Gastrocnemius medialis (tissue), 4 donors: Measurements from ENCODE around the gene LTBP4. TPM values are rescaled to one million over a fixed set of nuclear protein-coding genes. Genes with fewer than 3 reads are reported as not detected.

Source experiments
- ATAC-seq, 2 donors: fragments of 150-250 bp; one replicate each; pipeline ENCODE4 v1.9.1; 2016
- DNase-seq, 2 donors: peaks; one replicate each; pipeline ENCODE4 v3.0.0-alpha.2; 2019
- H3K27ac ChIP-seq, 4 donors: fragments of 200-600 bp; sonication (generic); 1 replicate in 1 of 4; 2 replicates in 3 of 4; pipeline ENCODE4 v1.5.1; 2016 to 2018; ENCODE audit warnings: mild to moderate bottlenecking in 2 of 4, moderate library complexity in 1 of 4
- H3K27me3 ChIP-seq, 3 donors: fragments of 200-600 bp; sonication (generic) in 2 of 3; 1 replicate in 1 of 3; 2 replicates in 2 of 3; pipeline versions ENCODE4 v1.5.1 to v1.6.0; 2016 to 2019; ENCODE audit warnings: mild to moderate bottlenecking in 1 of 3, moderate library complexity in 1 of 3
- H3K36me3 ChIP-seq, 2 donors: fragments of 200-600 bp; sonication (generic) in 1 of 2; one replicate each; pipeline ENCODE4 v1.5.1; 2017 to 2018
- H3K4me1 ChIP-seq, 2 donors: fragments of 200-600 bp; sonication (generic) in 1 of 2; one replicate each; pipeline ENCODE4 v1.5.1; 2016 to 2017; ENCODE audit warnings: mild to moderate bottlenecking in 2 of 2
- H3K4me3 ChIP-seq, 4 donors: fragments of 200-600 bp; sonication (generic) in 3 of 4; 1 replicate in 1 of 4; 2 replicates in 3 of 4; pipeline ENCODE4 v1.5.1; 2016 to 2019; ENCODE audit warnings: mild to moderate bottlenecking in 2 of 4
- H3K9me3 ChIP-seq, 3 donors: fragments of 200-600 bp; sonication (generic) in 2 of 3; 1 replicate in 1 of 3; 2 replicates in 2 of 3; pipeline ENCODE4 v1.5.1; 2016 to 2019
- POLR2A ChIP-seq, 2 donors: fragments of 450-650 bp; IDR thresholded peaks; one replicate each; pipeline ENCODE4 v1.6.1; 2017; ENCODE audit warnings: antibody characterized with exemption in 2 of 2, mild to moderate bottlenecking in 2 of 2, moderate library complexity in 2 of 2
- in situ Hi-C, 4 donors: fragments of 200-750 bp; cut with MboI; loops; one replicate each; pipeline versions ENCODE4 v1.15.0 to v1.8.0; 2017; ENCODE audit warnings: low sequenced_read_pairs in 4 of 4
- intact Hi-C: fragments of 100-400 bp; cut with DNase I; formaldehyde crosslinking; loops from one replicate; pipeline ENCODE4 v1.15.1; 2023; ENCODE audit warnings: low total_unique reads
- total RNA-seq, 4 donors: library from RNA; depleted of rRNA; stranded (reverse); fragments of >200 nt; gene quantifications; one replicate each; pipeline versions ENCODE4 v1.1.0 to v1.2.3, GENCODE V29; 2016
- TF ChIP-seq, protein P1 (sequence below), 5 experiments: fragments of 450-650 bp in 3 of 5; fragments of 200-600 bp in 2 of 5; sonication (generic) in 2 of 5; IDR thresholded peaks in 4 of 5; conservative IDR thresholded peaks in 1 of 5; 1 replicate in 4 of 5; 2 replicates in 1 of 5; pipeline ENCODE4 v1.5.1; 2016 to 2019; ENCODE audit warnings: antibody characterized with exemption in 5 of 5, mild to moderate bottlenecking in 3 of 5, moderate library complexity in 3 of 5

The LTBP4 gene
- total RNA-seq, 4 donors from 2014 or later: 34.4 to 46.7 (median 40.5) TPM

DNA sequence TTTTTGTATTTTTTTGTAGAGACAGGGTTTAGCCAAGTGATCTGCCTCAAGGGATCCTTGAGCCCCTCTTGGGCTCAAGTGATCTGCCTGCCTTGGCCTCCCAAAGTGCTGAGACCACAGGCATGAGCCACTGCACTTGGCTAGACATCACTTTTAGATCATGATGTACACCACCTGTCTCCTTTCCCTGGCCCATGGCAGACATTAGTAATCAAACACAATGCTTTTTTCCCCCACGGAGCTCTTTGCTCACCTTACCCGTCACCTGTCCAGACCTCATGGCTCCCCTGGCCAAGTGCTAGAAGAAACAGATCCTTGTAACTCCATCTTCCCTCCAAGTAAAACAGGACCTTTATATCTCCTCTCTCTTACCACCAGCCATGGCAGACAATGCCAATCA is 70.9 kb downstream of the LTBP4 start:
- intact Hi-C loops: no loop called here
- Histone ChIP-seq H3K4me1 (peaks cover 0 to 4% of the 10 kb centered on the region in 2 donors), H3K36me3 (peaks cover 0 to 62% of the 10 kb centered on the region in 2 donors), H3K27ac (peak overlapping the region in 3 of 4 donors; percentile 1 to 54 (median 10)), H3K27me3 (no peaks in the 10 kb centered on the region), H3K9me3 (no peaks in the 10 kb centered on the region), H3K4me3 (no peak overlapping the region)
- TF ChIP-seq, protein P1, sequence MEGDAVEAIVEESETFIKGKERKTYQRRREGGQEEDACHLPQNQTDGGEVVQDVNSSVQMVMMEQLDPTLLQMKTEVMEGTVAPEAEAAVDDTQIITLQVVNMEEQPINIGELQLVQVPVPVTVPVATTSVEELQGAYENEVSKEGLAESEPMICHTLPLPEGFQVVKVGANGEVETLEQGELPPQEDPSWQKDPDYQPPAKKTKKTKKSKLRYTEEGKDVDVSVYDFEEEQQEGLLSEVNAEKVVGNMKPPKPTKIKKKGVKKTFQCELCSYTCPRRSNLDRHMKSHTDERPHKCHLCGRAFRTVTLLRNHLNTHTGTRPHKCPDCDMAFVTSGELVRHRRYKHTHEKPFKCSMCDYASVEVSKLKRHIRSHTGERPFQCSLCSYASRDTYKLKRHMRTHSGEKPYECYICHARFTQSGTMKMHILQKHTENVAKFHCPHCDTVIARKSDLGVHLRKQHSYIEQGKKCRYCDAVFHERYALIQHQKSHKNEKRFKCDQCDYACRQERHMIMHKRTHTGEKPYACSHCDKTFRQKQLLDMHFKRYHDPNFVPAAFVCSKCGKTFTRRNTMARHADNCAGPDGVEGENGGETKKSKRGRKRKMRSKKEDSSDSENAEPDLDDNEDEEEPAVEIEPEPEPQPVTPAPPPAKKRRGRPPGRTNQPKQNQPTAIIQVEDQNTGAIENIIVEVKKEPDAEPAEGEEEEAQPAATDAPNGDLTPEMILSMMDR (IDR thresholded peaks at IDR 0.05 in 4 of 5, conservative IDR thresholded peaks at IDR 0.05 in 1 of 5): no peak
- TF ChIP-seq POLR2A (IDR thresholded peaks at IDR 0.05): no peak
- DNase-seq: no peak
- in situ Hi-C loops: loop anchor here in 3 of 4 donors (25.0 kb wide), 2 partner anchors 465 to 590 kb away; partner anchors contain the start of gene HNRNPUL1 (in 1 of the 3)
- no peak for ATAC-seq

DNA sequence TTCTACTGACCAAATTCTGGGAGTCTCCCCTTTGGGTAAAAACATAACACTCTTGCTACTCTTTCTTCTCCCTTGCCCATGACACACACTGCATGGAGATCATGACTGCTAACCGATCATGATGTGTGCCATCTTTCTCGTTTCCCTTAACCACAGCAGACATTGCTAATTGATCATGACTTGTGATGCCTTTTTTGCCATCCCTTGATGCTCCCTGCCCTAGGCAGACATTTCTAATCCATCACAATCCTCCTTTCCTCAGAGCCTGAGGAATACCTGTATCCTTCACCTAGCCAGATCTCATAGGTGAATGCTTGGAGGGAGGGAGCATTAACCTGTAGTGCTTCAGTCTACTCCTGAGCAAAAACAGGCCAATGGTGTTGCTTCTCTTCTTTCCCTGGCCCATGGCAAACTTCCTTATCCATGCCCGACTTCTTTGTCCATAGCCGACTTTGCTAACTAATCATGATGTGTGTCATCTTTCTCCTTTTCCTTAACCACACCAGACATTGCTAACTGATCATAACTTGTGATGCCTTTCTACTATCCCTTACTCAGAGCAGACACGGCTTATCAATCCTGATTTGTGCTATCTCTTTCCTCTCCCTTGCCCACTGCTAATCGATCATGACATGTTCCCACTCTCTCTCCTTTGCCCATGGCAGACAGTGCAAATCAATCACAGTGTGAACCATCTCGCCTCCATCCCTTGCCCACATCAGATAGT is 71.6 kb downstream of the LTBP4 start:
- no peak for TF ChIP-seq POLR2A (IDR thresholded peaks at IDR 0.05)
- TF ChIP-seq, protein P1 (IDR thresholded peaks at IDR 0.05 in 4 of 5, conservative IDR thresholded peaks at IDR 0.05 in 1 of 5): no peak
- DNase-seq (no peak), ATAC-seq (no peak)
- peaks cover 0 to 69% of the 10 kb centered on the region in 2 donors for H3K36me3 ChIP-seq
- intact Hi-C loops: no loop called here
- peaks cover 0 to 4% of the 10 kb centered on the region in 2 donors for H3K4me1 ChIP-seq
- H3K4me3 ChIP-seq: no peak overlapping the region
- in situ Hi-C loops: loop anchor here in 3 of 4 donors (25.0 kb wide), 2 partner anchors 465 to 590 kb away; partner anchors contain the start of gene HNRNPUL1 (in 1 of the 3)
- H3K27me3 ChIP-seq: no peaks in the 10 kb centered on the region
- H3K9me3 ChIP-seq: no peaks in the 10 kb centered on the region
- no peak overlapping the region for H3K27ac ChIP-seq

DNA sequence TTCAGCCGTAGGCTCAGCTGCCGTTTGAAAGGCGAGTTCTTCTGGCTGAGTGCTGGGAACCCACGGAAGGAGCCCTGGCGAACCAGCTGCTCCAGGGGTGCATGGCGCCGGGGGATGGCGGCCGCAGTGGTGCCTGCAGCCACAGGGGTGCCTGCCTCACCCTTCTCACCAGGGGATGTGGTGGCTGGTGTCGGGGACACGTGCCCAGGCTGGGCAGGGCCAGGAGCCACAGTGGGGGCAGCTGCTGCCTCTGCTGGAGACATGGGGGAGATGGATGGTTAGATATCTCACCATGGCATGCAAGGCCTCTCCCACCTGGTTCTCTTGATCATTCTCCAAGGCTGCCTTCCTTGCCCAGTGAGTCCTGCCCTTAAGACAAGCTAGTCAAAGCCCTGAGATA is 72.2 kb downstream of the LTBP4 start:
- ATAC-seq (no peak), DNase-seq (no peak)
- H3K4me3 ChIP-seq: no peak overlapping the region
- TF ChIP-seq, protein P1 (IDR thresholded peaks at IDR 0.05 in 4 of 5, conservative IDR thresholded peaks at IDR 0.05 in 1 of 5): no peak
- TF ChIP-seq POLR2A (IDR thresholded peaks at IDR 0.05): no peak
- in situ Hi-C loops: loop anchor here in 3 of 4 donors (25.0 kb wide), 2 partner anchors 464 to 589 kb away; partner anchors contain the start of gene HNRNPUL1 (in 1 of the 3)
- H3K9me3 ChIP-seq: no peaks in the 10 kb centered on the region
- H3K27me3 ChIP-seq: no peaks in the 10 kb centered on the region
- H3K27ac ChIP-seq: no peak overlapping the region
- H3K36me3 ChIP-seq: peaks cover 0 to 74% of the 10 kb centered on the region in 2 donors
- peaks cover 0 to 4% of the 10 kb centered on the region in 2 donors for H3K4me1 ChIP-seq
- intact Hi-C loops: no loop called here

DNA sequence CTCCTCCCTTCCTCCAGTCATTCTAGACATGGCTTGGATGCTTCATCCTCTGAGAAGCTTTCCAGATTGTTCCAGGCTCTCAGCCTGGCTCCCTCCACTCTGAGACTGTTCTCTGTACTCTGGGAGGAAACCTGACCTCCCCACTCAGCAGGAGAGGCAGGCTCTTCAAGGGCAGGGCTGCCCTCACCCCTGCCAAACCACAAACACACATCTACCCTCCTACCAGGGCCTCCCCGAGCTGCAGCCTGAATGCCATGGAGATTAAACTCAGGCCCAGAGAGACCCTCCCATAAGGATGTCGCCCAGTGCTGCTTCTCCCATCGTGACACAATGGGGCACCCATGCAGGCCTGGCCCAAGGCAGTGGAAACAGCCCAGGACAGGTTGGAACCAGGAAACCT is 73.1 kb downstream of the LTBP4 start:
- Histone ChIP-seq H3K4me1 (peaks cover 0 to 4% of the 10 kb centered on the region in 2 donors), H3K27ac (no peak overlapping the region), H3K27me3 (no peaks in the 10 kb centered on the region), H3K9me3 (no peaks in the 10 kb centered on the region), H3K4me3 (no peak overlapping the region), H3K36me3 (peaks cover 0 to 77% of the 10 kb centered on the region in 2 donors)
- DNase-seq (no peak), ATAC-seq (peak; percentile 58 to 73)
- TF ChIP-seq, protein P1 (IDR thresholded peaks at IDR 0.05 in 4 of 5, conservative IDR thresholded peaks at IDR 0.05 in 1 of 5): no peak
- no peak for TF ChIP-seq POLR2A (IDR thresholded peaks at IDR 0.05)
- in situ Hi-C loops (loop anchor here in 3 of 4 donors (25.0 kb wide), 2 partner anchors 463 to 588 kb away; partner anchors contain the start of gene HNRNPUL1 (in 1 of the 3)), intact Hi-C loops (no loop called here)
